ENCODE measurements around the gene TMEM178B.

The TMEM178B gene

DNA sequence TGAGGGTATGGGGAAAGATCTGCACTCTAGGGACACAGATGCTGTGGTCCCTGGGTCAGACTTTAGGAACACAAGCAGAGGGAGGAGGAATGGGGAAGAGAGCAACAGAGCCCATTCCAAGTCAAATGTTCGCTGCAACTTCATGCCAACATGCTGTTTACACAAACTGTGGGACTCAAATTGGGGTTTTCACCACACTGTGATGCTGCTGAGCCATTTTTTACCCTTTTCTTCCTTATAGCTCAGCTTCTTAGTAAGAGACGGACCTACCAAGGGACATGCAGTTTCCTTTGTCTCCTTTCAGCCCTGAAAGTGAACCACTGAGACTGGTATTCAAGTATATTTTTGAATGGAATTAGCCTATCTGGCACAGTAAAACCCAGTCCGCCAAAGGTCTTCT lies 413.1 kb downstream of the TMEM178B start:
- CTCF ChIA-PET: no interaction called here

DNA sequence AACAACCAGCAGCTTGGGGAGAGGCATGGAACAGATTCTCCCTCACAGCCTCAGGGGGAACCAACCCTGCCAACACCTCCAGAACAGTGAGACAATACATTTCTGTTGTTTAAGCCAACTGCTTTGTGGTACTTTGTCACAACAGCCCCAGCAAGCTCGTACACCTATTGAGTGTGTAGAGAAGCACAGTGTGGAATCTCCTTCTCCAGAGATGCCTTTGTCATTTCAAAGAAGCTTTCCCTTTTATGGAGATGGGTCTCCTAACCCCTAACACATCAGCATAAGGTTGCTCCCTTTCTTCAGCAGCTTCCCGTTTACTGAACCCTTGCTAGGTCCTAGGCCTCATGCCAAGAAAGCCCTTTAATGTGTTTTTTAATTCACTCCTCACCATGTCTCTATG lies 416.6 kb downstream of the TMEM178B start:
- TF ChIP-seq CTCF (conservative IDR thresholded peaks at IDR 0.05; ENCODE audit: low read depth): no peak
- CTCF ChIA-PET: no interaction called here
- H3K27ac ChIP-seq: no peak overlapping the region
- POLR2A ChIA-PET (ENCODE audit: low non-redundant PET): no interaction called here
- no peak for DNase-seq (ENCODE audit: low spot score)

More for the DNA sequence above, 413.1 kb downstream of the TMEM178B start:
- DNase-seq (ENCODE audit: low spot score): no peak
- TF ChIP-seq CTCF (conservative IDR thresholded peaks at IDR 0.05; ENCODE audit: low read depth): no peak
- H3K27ac ChIP-seq: no peak overlapping the region
- POLR2A ChIA-PET (ENCODE audit: low non-redundant PET): no interaction called here

DNA sequence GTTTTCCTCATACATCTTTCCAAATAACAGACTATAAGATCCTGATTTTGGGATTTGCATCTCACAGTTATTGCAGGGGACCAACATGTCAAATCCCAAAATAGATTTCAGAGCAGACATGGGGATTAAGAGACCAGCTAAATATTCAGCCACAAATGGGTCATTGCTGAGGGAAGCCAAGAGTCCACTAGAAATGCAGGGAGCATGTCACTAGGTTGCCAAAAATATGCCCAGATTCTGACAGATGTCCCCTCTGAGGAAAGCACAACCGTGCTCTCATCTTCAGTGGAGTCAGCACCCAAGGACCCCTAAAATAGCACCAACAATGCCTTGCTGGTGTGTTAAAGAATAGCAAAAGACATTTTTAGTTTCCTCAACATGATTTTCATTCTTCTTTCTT lies 421.2 kb downstream of the TMEM178B start:
- POLR2A ChIA-PET (ENCODE audit: low non-redundant PET): no interaction called here
- no peak overlapping the region for H3K27ac ChIP-seq
- CTCF ChIA-PET: no interaction called here
- no peak for TF ChIP-seq CTCF (conservative IDR thresholded peaks at IDR 0.05; ENCODE audit: low read depth)
- no peak for DNase-seq (ENCODE audit: low spot score)

GRCh38 chr7:141497391-141497790 lies 423.5 kb downstream of the TMEM178B start:
- ChIA-PET CTCF (no interaction called here), POLR2A (ENCODE audit: low non-redundant PET) (no interaction called here)
- no peak for DNase-seq (ENCODE audit: low spot score)
- no peak overlapping the region for H3K27ac ChIP-seq
- no peak for TF ChIP-seq CTCF (conservative IDR thresholded peaks at IDR 0.05; ENCODE audit: low read depth)

GRCh38 chr7:141500608-141501007 lies 426.7 kb downstream of the TMEM178B start:
- POLR2A ChIA-PET (ENCODE audit: low non-redundant PET): no interaction called here
- CTCF ChIA-PET: no interaction called here

DNA sequence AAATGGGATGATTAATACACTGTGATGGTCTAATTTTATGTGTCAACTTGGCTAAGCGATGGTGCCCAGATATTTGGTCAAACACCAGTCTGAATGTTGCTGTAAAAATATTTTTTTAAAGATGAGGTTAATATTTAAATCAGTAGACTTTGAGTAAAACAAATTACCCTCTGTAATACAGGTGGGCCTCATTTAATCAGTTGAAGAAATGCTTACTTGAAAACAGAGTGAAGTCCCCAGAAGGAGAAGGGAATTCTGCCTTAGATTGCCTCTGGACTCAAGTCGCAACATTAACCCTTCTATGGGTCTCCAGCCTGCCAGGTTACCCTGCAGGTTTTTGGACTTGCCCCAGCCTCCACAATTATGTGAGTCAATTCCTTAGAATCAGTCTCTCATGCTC lies 427.6 kb downstream of the TMEM178B start:
- H3K27ac ChIP-seq: no peak overlapping the region
- no peak for DNase-seq (ENCODE audit: low spot score)
- ChIA-PET CTCF (no interaction called here), POLR2A (ENCODE audit: low non-redundant PET) (no interaction called here)
- TF ChIP-seq CTCF (conservative IDR thresholded peaks at IDR 0.05; ENCODE audit: low read depth): no peak

More at GRCh38 chr7:141500608-141501007, 426.7 kb downstream of the TMEM178B start:
- no peak for DNase-seq (ENCODE audit: low spot score)
- no peak for TF ChIP-seq CTCF (conservative IDR thresholded peaks at IDR 0.05; ENCODE audit: low read depth)
- H3K27ac ChIP-seq: no peak overlapping the region

DNA sequence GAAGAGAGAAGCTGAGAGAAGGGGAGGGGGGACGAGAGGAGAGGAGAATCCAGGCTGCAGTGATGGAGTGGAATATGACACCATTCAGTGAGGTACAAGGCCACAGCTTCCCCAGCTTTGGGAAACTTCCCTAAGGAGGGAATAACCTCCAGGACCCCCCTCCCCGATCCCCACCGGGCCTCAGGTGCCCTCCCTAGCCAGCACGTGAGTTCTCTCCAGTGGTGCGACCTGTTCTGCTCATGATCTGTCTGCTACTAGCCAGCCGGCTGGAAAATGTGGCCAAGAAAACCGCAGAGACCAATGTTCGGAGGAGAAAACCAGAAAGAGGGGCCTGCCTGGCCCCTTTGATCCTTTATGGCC lies 437.4 kb downstream of the TMEM178B start:
- no peak for TF ChIP-seq CTCF (conservative IDR thresholded peaks at IDR 0.05; ENCODE audit: low read depth)
- ChIA-PET POLR2A (ENCODE audit: low non-redundant PET) (no interaction called here), CTCF (no interaction called here)
- H3K27ac ChIP-seq: no peak overlapping the region
- DNase-seq (ENCODE audit: low spot score): no peak
